CD4-positive, alpha-beta T cell treated with Interleukin-4 for 1 hour (primary cell): Measurements from ENCODE around the gene ABR.
"Not testable (repeated sequence)": the region's sequence is repeated elsewhere in the genome, so short reads cannot be mapped to it uniquely, and the experiment has no call there.

Experiments
- DNase-seq, 2 donors: peaks; one replicate each; pipeline ENCODE4 v3.0.0-alpha.2; 2020 to 2022

ABR gene

GRCh38 chr17:1091190-1091534, 88.6 kb downstream of the ABR start:
- no peak for DNase-seq

- no peak for DNase-seq
These were observed 89.2 kb downstream of the ABR start for GRCh38 chr17:1090465-1091189.

DNA sequence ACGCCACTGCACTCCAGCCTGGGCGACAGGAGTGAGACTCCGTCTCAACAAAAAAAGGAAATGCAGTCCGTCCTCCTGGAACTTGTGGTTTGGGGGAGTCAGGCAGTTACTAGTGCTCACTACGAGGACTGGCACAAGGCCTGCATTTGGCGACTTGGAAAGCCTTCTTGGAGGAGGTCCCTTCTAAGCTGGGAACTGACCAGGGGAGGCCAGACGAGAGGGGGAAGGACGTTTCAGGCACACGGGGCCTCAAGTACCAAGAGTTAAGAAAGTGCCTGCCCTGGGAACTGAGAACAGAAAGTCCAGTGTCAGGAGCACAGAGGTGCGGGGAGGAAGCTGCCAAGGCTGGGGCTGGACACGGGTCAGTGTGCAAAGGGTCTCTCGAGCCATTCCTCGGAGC, 89.9 kb downstream of the ABR start:
- no peak for DNase-seq

- DNase-seq, result no peak
These were observed 92.2 kb downstream of the ABR start for GRCh38 chr17:1087381-1088241.

DNA sequence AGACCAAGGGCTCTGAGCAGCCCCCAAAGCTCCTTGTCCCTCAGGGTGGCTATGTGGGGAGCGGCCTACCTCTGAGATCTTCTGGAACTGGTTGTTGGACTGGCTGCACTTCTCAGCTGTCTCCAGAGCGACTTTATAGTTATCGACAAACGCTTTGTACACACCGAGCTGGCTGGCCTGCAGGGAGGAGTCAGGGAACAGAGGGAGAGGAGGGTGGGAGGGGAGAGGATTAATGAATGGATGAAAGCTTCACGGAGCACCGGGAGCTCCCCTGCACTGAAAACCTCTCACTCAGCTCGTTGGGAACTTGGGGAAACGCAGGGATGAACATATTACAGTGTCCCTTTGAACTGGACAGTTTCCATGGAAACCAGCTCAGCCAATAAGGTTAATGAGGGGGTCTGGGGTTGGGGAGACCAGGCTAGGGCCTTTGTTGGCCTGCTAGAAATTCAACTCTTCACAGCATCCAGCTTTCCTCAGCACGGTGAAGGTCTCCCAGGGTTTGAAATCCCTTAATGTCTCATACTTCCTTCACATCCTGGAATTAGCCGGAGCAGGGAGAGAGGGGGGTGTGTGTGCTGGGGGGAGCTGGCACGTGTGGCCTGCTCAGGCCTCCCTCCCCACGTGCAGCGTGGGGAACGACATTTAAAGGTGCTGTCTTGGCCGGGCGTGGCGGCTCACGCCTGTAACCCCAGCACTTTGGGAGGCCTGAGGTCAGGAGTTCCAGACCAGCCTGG, 96.2 kb downstream of the ABR start:
- no peak for DNase-seq

DNA sequence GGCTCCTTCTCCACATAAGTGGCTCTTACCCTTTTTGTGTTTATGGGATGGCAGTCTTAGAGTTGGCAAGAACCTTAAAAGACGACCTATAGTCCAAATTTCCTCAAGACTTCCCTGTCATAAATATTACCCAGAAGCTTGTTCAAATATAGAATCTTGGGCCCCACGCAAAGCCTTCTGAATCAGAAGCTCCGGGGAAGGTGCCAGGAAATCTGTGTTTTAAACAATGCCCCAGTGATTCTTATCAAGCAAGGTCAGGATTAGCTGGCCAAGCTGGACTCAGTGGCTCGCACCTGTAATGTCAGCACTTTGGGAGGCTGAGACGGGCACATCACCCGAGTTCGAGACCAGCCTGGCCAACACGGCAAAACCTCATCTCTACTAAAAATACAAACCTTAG, 97.2 kb downstream of the ABR start:
- no peak for DNase-seq

DNA sequence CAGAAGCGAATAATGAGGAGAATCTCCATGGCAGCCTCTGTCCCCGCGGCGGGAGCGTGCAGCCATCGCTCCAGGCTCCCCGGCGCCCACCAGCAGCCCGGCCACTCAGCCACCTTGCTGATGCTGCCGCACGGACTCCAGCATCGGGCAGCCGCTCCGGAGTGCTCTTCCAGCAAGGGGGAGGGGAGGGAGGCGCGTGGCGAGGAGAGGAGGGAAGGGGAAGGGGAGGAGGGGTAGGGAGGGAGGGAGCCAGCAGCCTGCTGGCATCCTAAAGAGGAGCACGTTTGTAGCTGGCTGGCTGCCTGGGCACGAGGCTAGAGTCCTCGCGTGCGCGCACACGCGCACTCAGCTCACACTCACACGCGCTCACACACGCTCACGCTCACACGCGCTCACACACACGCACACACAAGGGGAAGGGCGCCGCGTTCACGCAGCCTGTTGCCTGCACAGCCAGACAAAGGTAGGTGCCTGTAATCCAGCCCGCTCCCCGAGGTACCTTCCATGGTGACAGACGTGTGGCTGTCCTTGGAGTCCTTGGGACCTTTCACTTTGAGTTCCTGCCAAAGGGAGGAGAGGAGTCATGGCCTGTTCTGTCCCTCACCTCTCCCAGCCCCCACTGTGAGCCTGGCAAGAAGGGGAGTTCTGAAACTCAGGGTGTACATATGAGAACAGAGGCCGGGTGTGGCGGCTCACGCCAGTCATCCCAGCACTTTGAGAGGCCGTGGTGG, 100.8 kb downstream of the ABR start:
- DNase-seq, result no peak

- no peak for DNase-seq
These were observed 101.6 kb downstream of the ABR start for GRCh38 chr17:1077986-1078711.

DNA sequence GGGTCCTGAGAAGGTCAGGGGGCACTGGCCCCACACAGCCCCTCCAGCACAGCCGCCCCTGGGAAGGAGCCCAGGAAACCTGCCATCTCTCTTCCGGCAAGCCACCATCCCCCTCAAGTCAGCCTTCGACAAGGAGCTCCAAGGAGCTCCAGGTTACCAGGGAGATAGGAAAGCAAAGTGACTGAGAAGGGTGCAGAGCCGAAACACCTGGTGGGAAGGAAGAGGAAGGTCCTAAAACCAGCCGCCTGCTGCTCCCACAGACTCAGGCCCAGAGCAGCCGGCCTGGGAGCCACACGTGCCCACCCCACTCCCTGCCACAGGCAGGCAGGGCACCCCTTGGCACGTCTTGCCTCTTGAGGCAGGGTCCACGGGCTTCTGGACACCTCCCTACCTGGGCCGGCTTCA, 102.2 kb downstream of the ABR start:
- no peak for DNase-seq

- DNase-seq, result no peak
These were observed 102.8 kb downstream of the ABR start for GRCh38 chr17:1076982-1077302.

GRCh38 chr17:1076299-1076981, 103.3 kb downstream of the ABR start:
- no peak for DNase-seq

GRCh38 chr17:1074886-1075605, 104.7 kb downstream of the ABR start:
- DNase-seq, result no peak

DNA sequence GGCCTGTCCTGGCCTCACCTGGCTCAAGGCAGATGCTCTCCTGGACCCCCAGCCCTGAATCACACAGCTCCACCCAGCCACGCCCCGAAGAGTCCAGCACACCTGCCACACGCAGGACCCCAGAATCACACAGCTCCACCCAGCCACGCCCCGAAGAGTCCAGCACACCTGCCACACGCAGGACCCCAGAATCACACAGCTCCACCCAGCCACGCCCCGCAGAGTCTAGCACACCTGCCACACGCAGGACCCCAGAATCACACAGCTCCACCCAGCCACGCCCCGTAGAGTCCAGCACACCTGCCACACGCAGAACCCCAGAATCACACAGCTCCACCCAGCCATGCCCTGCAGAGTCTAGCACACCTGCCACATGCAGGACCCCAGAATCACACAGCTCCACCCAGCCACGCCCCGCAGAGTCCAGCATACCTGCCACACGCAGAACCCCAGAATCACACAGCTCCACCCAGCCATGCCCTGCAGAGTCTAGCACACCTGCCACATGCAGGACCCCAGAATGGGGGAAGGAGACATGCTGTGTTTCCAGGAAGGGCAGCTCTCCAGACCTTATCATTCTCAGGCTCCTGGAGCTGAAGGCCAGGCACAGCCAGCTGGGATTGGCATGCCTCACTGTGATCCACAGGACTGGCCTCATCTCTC, 105.7 kb downstream of the ABR start:
- not testable (repeated sequence) for DNase-seq

GRCh38 chr17:1073241-1073962, 106.4 kb downstream of the ABR start:
- no peak for DNase-seq

- DNase-seq, result no peak
These were observed 107.2 kb downstream of the ABR start for GRCh38 chr17:1072551-1072961.

DNA sequence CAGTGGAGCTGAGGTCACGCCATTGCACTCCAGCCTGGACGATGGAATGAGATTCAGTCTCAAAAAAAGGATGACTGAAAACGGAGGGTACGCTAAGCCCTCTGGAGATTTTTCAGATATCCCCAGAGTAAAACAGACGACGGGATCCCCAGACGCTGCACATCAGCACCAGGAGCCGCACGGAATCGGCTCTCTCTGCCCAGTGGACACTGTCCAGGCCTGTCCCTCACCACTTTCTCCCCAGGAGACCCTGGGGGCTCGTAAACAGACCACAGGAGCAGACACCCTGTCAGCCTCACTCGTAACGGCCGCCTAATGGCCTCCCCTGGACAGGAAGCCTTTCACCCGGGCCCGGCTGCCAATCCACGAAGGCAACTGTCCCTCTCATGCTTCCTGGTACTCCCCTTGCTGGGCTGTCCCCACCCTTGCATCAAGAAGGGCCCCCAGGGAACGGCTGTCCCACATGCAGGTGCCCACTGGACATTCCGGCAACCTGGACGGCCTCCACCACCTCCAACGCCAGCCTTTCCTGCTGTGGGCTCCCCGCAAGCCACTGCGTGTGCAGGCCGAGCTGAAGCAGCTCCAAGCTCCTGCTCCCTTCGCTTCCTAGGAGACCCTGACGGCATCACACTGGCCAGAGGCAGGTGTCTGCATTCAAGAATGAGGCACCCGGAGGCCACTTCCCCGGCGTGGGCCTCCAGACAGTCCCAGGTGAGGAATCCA, 108.5 kb downstream of the ABR start:
- DNase-seq, result no peak

GRCh38 chr17:1070411-1070810, 109.4 kb downstream of the ABR start:
- no peak for DNase-seq

GRCh38 chr17:1069847-1070246, 109.9 kb downstream of the ABR start:
- no peak for DNase-seq

DNA sequence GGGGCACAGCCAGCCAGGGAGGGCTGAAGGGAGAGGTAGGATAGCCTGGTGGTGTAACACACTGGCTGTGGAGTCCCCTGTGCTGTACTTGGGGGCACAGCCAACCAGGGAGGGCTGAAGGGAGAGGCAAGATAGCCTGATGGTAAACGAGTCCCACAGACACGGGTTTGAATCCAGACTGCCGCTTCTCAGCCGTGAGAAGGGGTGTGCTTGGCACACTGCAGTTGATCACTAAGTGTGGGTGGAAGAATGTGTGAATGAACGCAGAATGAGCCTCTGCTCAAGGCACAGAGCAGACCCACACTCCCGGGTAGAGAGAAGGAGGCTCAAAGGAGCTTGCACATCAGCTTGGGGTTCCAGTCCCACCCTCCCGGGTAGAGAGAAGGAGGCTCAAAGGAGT, 111.4 kb downstream of the ABR start:
- DNase-seq, result no peak
